ENCODE measurements around the gene KNTC1. TPM values are rescaled to one million over a fixed set of nuclear protein-coding genes. Genes with fewer than 3 reads are reported as not detected.

The KNTC1 gene
- 14.2 to 25.0 TPM (median 22.5 TPM) in 5 replicates for total RNA-seq (2022; extraction: Qiagen RNA extraction)

GRCh38 chr12:122526683-122527477 is at the start of gene KNTC1, which contains the start of gene RSRC2:
Gene KNTC1, plus strand, starts transcription at chr12:122527249. Its CDS starts 2,815 bp downstream, at chr12:122530064.
Gene RSRC2, minus strand, starts transcription at chr12:122526936. Its CDS starts 83 bp downstream, at chr12:122526853.

GRCh38 chr12:122500685-122501488 is 26.2 kb upstream of the KNTC1 start, which contains the start of gene ZCCHC8:
Gene ZCCHC8, minus strand, starts transcription at chr12:122500932. Its CDS starts 92 bp downstream, at chr12:122500840.

Other genes with a start within 250 kb of the KNTC1 start
- 34.7 to 42.8 TPM (median 35.5 TPM) in 5 replicates for gene CLIP1, start 104.6 kb upstream of the KNTC1 start, total RNA-seq (2022; extraction: Qiagen RNA extraction)
- 19.9 to 22.7 TPM (median 21.4 TPM) in 5 replicates for gene ZCCHC8, start 26.3 kb upstream of the KNTC1 start, total RNA-seq (2022; extraction: Qiagen RNA extraction)
- gene RSRC2, start 313 bp upstream of the KNTC1 start, total RNA-seq (2022; extraction: Qiagen RNA extraction): 53.7 to 75.1 TPM (median 64.3 TPM) in 5 replicates
- 0.04 to 0.08 TPM (median 0.07 TPM) in 3 of 5 replicates, not detected in the others for gene HCAR2, start 176.1 kb downstream of the KNTC1 start, total RNA-seq (2022; extraction: Qiagen RNA extraction)
- 0.06 to 0.11 TPM in 2 of 5 replicates, not detected in the others for gene HCAR3, start 189.6 kb downstream of the KNTC1 start, total RNA-seq (2022; extraction: Qiagen RNA extraction)
- gene HCAR1, start 203.6 kb downstream of the KNTC1 start, total RNA-seq (2022; extraction: Qiagen RNA extraction): 0.02 to 0.11 TPM (median 0.07 TPM) in 5 replicates
- 54.2 to 64.4 TPM (median 60.6 TPM) in 5 replicates for gene DENR, start 225.6 kb downstream of the KNTC1 start, total RNA-seq (2022; extraction: Qiagen RNA extraction)
- gene CCDC62, start 247.3 kb downstream of the KNTC1 start, total RNA-seq (2022; extraction: Qiagen RNA extraction): 0.04 to 0.07 TPM (median 0.04 TPM) in 4 of 5 replicates, not detected in the other